Adrenal gland (tissue), 12 donors: ENCODE data around the gene FNIP2. TPM values are rescaled to one million over a fixed set of nuclear protein-coding genes. Genes with fewer than 3 reads are reported as not detected.

Experiments
- DNase-seq, 7 donors: peaks; one replicate each; pipeline ENCODE4 v3.0.0-alpha.2; 2019 to 2020
- H3K27ac ChIP-seq, 5 donors: fragments of 200-600 bp; sonication (generic) in 4 of 5; 1 replicate in 3 of 5; 2 replicates in 2 of 5; pipeline versions ENCODE4 v1.5.1 to v1.8.0; 2016 to 2020; ENCODE audit warnings: mild to moderate bottlenecking in 1 of 5
- H3K27me3 ChIP-seq: fragments of 200-600 bp; 2 replicates; pipeline ENCODE4 v1.8.0; 2021
- H3K36me3 ChIP-seq, 2 donors: fragments of 200-600 bp; replicated peaks in 1 of 2; 1 replicate in 1 of 2; 2 replicates in 1 of 2; pipeline versions ENCODE4 v1.5.1 to v1.8.0; 2018 to 2022
- H3K4me1 ChIP-seq, 2 donors: fragments of 200-600 bp; replicated peaks in 1 of 2; 1 replicate in 1 of 2; 2 replicates in 1 of 2; pipeline versions ENCODE4 v1.5.1 to v1.8.0; 2018 to 2021
- H3K4me3 ChIP-seq, 4 donors: fragments of 200-600 bp; sonication (generic) in 3 of 4; one replicate each; pipeline ENCODE4 v1.5.1; 2016 to 2018
- H3K9me3 ChIP-seq, 3 donors: fragments of 200-600 bp; sonication (generic) in 1 of 3; replicated peaks in 1 of 3; 1 replicate in 2 of 3; 2 replicates in 1 of 3; pipeline versions ENCODE4 v1.5.1 to v1.8.0; 2016 to 2021
- CTCF ChIP-seq, 6 experiments: fragments of 450-650 bp in 4 of 6; fragments of 200-600 bp in 2 of 6; sonication (generic) in 1 of 6; IDR thresholded peaks; 1 replicate in 5 of 6; 2 replicates in 1 of 6; pipeline versions ENCODE4 v1.5.1 to v1.8.0; 2016 to 2021; ENCODE audit warnings: antibody characterized with exemption in 6 of 6, mild to moderate bottlenecking in 2 of 6, moderate library complexity in 1 of 6
- POLR2A ChIP-seq, 2 donors: fragments of 450-650 bp; IDR thresholded peaks; one replicate each; pipeline ENCODE4 v1.6.1; 2017; ENCODE audit warnings: antibody characterized with exemption in 2 of 2, mild to moderate bottlenecking in 2 of 2, moderate library complexity in 1 of 2
- WGBS, 4 donors: extraction: QIAGEN DNeasy Blood & Tissue Kit in 2 of 4; methylation state at CpG; one replicate each; pipeline versions ENCODE4 v1.1.5 to v1.1.7; 2013 to 2017; 5-methylcytosine and 5-hydroxymethylcytosine counted together
- intact Hi-C, 2 donors: fragments of 100-400 bp; cut with DNase I; formaldehyde crosslinking; loops; one replicate each; pipeline versions ENCODE4 v1.14.1 to v1.15.0; 2022 to 2023
- polyA plus RNA-seq, 3 donors: library from polyadenylated mRNA; stranded (reverse); fragments of 200-250 nt in 2 of 3; fragments of 350-450 nt in 1 of 3; fragmentation: Illumina TruSeq in 1 of 3; extraction: RNeasy Lipid Tissue Mini Kit (QIAGEN cat#74804) in 1 of 3; gene quantifications; one replicate each; pipeline ENCODE4 v1.2.3, GENCODE V29; 2013 to 2014
- total RNA-seq, 9 donors: library from RNA; depleted of rRNA in 4 of 9; stranded (reverse); fragments of >200 nt in 4 of 9; fragments of 120-200 nt in 1 of 9; fragmentation: NEBNext Ultra II Directional in 1 of 9; extraction: Animal tissue kit (Norgen Biotek cat#: 25700) in 1 of 9; gene quantifications; one replicate each; pipeline versions ENCODE4 v1.1.0 to v1.2.4, GENCODE V29; 2013 to 2023
- donor health status: healthy with polysubstance abuse.
- donor health status: Bipolar disorder and iron deficiency.
- donor health status: DM: yes; HTN: yes; CAD: no.
- donor health status: DM: no; HTN: no; CAD: no.
- donor health status: DM: no; HTN: no; CAD: no.
- donor health status: DM: yes; HTN: yes; CAD: no.

Gene FNIP2
- total and polyA plus RNA-seq, 12 donors = 3.5 to 39.4 (median 27.1) TPM

GRCh38 chr4:158776106-158776505, 7.3 kb downstream of the FNIP2 start:
- DNase-seq = no peak
- H3K4me3 ChIP-seq = no peak overlapping the region
- no peak overlapping the region for H3K27ac ChIP-seq
- H3K36me3 ChIP-seq = no peaks in the 10 kb centered on the region
- no peaks in the 10 kb centered on the region for H3K9me3 ChIP-seq
- intact Hi-C loops = loop anchor here in 1 of 2 donors (5.0 kb wide), 1 partner anchor 36 kb away; no protein-coding TSS in a partner anchor
- H3K27me3 ChIP-seq = no peaks in the 10 kb centered on the region
- TF ChIP-seq POLR2A (IDR thresholded peaks at IDR 0.05) (no peak), CTCF (IDR thresholded peaks at IDR 0.05) (no peak)
- WGBS, 4 donors = 63 to 83% (median 78%) methylated on average over 1 of the region's 1 CpG
- H3K4me1 ChIP-seq = peaks cover 14 to 50% of the 10 kb centered on the region in 2 donors

GRCh38 chr4:158777423-158778155, 8.8 kb downstream of the FNIP2 start:
- intact Hi-C loops = loop anchor here in 1 of 2 donors (5.0 kb wide), 1 partner anchor 35 kb away; no protein-coding TSS in a partner anchor
- WGBS, 4 donors = 77 to 93% (median 84%) methylated on average over 6 of the region's 6 CpGs
- Histone ChIP-seq H3K27me3 (no peaks in the 10 kb centered on the region), H3K4me1 (peaks cover 20 to 43% of the 10 kb centered on the region in 2 donors), H3K9me3 (no peaks in the 10 kb centered on the region), H3K4me3 (no peak overlapping the region), H3K27ac (no peak overlapping the region), H3K36me3 (no peaks in the 10 kb centered on the region)
- TF ChIP-seq CTCF (IDR thresholded peaks at IDR 0.05) = no peak
- TF ChIP-seq POLR2A (IDR thresholded peaks at IDR 0.05) = no peak
- DNase-seq = no peak

- Histone ChIP-seq H3K36me3 (no peaks in the 10 kb centered on the region), H3K27me3 (no peaks in the 10 kb centered on the region), H3K4me1 (peaks cover 26 to 48% of the 10 kb centered on the region in 2 donors), H3K4me3 (no peak overlapping the region), H3K27ac (no peak overlapping the region), H3K9me3 (no peaks in the 10 kb centered on the region)
- intact Hi-C loops = loop anchor here in 1 of 2 donors (5.0 kb wide), 1 partner anchor 34 kb away; no protein-coding TSS in a partner anchor
- WGBS, 4 donors = 45 to 68% (median 60%) methylated on average over 2 of the region's 2 CpGs
- DNase-seq = no peak
- TF ChIP-seq POLR2A (IDR thresholded peaks at IDR 0.05) = no peak
- no peak for TF ChIP-seq CTCF (IDR thresholded peaks at IDR 0.05)
Observed at GRCh38 chr4:158778156-158778711, 9.4 kb downstream of the FNIP2 start.

- no peak for DNase-seq
- no peak overlapping the region for H3K27ac ChIP-seq
- no peak for TF ChIP-seq POLR2A (IDR thresholded peaks at IDR 0.05)
- no peak for TF ChIP-seq CTCF (IDR thresholded peaks at IDR 0.05)
- no peaks in the 10 kb centered on the region for H3K9me3 ChIP-seq
- H3K4me3 ChIP-seq = no peak overlapping the region
- WGBS, 4 donors = 92 to 99% (median 96%) methylated on average over 4 of the region's 4 CpGs
- H3K4me1 ChIP-seq = peaks cover 29 to 53% of the 10 kb centered on the region in 2 donors
- H3K36me3 ChIP-seq = no peaks in the 10 kb centered on the region
- intact Hi-C loops = loop anchor here in 1 of 2 donors (5.0 kb wide), 1 partner anchor 34 kb away; no protein-coding TSS in a partner anchor
- no peaks in the 10 kb centered on the region for H3K27me3 ChIP-seq
Observed at GRCh38 chr4:158778712-158779111, 9.9 kb downstream of the FNIP2 start.
